Panc1 (cell line): ENCODE measurements around the gene F3. TPM values are rescaled to one million over a fixed set of nuclear protein-coding genes. Genes with fewer than 3 reads are reported as not detected.

ENCODE experiments used
- ATAC-seq: fragments of 200-7000 bp; cut with Tn5 transposase; 2 replicates; pipeline ENCODE4 v1.9.1; 2020; ENCODE audit warnings: mild to moderate bottlenecking, moderate library complexity
- BruUV-seq: library from RNA; stranded (reverse); fragments of 400-500 nt; replicated peaks from 2 replicates; lab custom pipeline; 2021; lab: Mats Ljungman, UMichigan
- CTCF ChIA-PET: fragments of 300-600 bp; sonication (Branson Sonifier 250); formaldehyde crosslinking; loops from one replicate; lab custom pipeline; 2022; ENCODE audit warnings: antibody characterized with exemption; lab: Charles Lee
- POLR2A ChIA-PET: fragments of 300-600 bp; sonication (Branson Sonifier 250); formaldehyde crosslinking; loops from one replicate; lab custom pipeline; 2022; ENCODE audit warnings: antibody characterized with exemption; lab: Charles Lee
- DNase-seq: peaks from one replicate; pipeline ENCODE4 v3.0.0-alpha.2; 2010; ENCODE audit warnings: low read depth, low spot score
- H3K27ac ChIP-seq: 2 replicates; pipeline ENCODE4 v1.5.1; 2011; ENCODE audit warnings: mild to moderate bottlenecking, low read length, inconsistent platforms
- H3K27me3 ChIP-seq: fragments of 200-500 bp; sonication (Bioruptor generic); 2 replicates; pipeline ENCODE4 v1.6.0; 2014; ENCODE audit warnings: low read length, inconsistent platforms; ENCODE audit not compliant: control insufficient read depth, insufficient read depth
- H3K36me3 ChIP-seq: fragments of 200-500 bp; sonication (Bioruptor generic); 2 replicates; pipeline ENCODE4 v1.5.1; 2014; ENCODE audit warnings: inconsistent platforms, mild to moderate bottlenecking, low read length, moderate library complexity; ENCODE audit not compliant: control insufficient read depth, insufficient read depth
- H3K4me1 ChIP-seq: 2 replicates; pipeline ENCODE4 v1.5.1; 2011; ENCODE audit warnings: inconsistent platforms, mild to moderate bottlenecking, low read length, moderate library complexity; ENCODE audit not compliant: control insufficient read depth, insufficient read depth
- H3K4me3 ChIP-seq, 2 experiments: 2 replicates each; pipeline ENCODE4 v1.5.1; 2011 to 2012; ENCODE audit warnings: low read depth in 2 of 2, low read length in 2 of 2, mild to moderate bottlenecking in 2 of 2, inconsistent platforms in 1 of 2, moderate library complexity in 1 of 2
- H3K9me3 ChIP-seq: fragments of 200-500 bp; sonication (Bioruptor generic); 2 replicates; pipeline ENCODE4 v1.5.1; 2014; ENCODE audit warnings: low read depth, mild to moderate bottlenecking, inconsistent platforms, low read length, moderate library complexity; ENCODE audit not compliant: control insufficient read depth, insufficient read depth
- CTCF ChIP-seq: fragments of 450-650 bp; IDR thresholded peaks from 2 replicates; pipeline ENCODE4 v1.5.1; 2017; ENCODE audit warnings: mild to moderate bottlenecking
- POLR2AphosphoS5 ChIP-seq: IDR thresholded peaks from 2 replicates; pipeline ENCODE4 v1.6.1; 2012; ENCODE audit warnings: mild to moderate bottlenecking, low read depth, low read length, moderate library complexity
- SIN3A ChIP-seq: IDR thresholded peaks from 2 replicates; pipeline ENCODE4 v1.6.1; 2012; ENCODE audit warnings: low read depth, mild to moderate bottlenecking, low read length, moderate library complexity, borderline replicate concordance; ENCODE audit not compliant: insufficient read depth
- TCF7L2 ChIP-seq: IDR thresholded peaks from 2 replicates; pipeline ENCODE4 v1.6.1; 2011; ENCODE audit warnings: mild to moderate bottlenecking, low read depth, low read length, inconsistent platforms
- in situ Hi-C: cut with HindIII; loops from 2 replicates; pipeline ENCODE4 v1.10.0; 2016; ENCODE audit warnings: low sequenced_read_pairs, low pct_unique_long_range_greater_than_20kb
- intact Hi-C: fragments of 100-400 bp; cut with micrococcal nuclease; formaldehyde crosslinking; loops from one replicate; pipeline ENCODE4 v1.10.0; 2022; ENCODE audit not compliant: unreplicated experiment
- total RNA-seq: library from RNA; stranded (reverse); gene quantifications from one replicate; pipeline ENCODE4 v1.2.1, GENCODE V29; 2021; ENCODE audit not compliant: unreplicated experiment
- TF ChIP-seq, protein P1 (sequence below), 2 experiments: IDR thresholded peaks; 2 replicates each; pipeline ENCODE4 v1.6.1; 2011 to 2012; ENCODE audit warnings: low read depth in 2 of 2, control low read depth in 1 of 2, low read length in 1 of 2, mild to moderate bottlenecking in 1 of 2, moderate library complexity in 1 of 2; ENCODE audit not compliant: insufficient read depth in 1 of 2

The F3 gene
- total RNA-seq, 1 experiment from 2014 or later: 2.6 TPM

DNA sequence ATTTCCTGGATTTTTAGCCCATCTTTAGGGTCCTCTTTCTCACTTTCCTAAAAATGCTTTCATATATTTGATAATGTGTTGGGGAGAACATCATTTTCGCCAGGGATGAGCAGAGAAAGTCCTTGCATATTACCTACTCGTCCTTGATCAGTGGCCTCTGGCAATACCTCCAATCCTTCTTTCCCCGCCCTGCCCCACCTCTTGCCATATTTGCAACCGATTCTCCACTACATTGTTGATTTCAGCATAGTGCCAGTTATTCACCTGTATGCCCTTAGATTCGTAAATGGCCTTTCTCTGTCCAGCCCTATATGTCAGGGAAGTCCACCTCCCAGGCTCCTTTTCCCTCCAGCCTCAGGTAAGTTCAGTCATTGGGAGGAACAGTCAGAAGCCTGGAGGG, 13.5 kb upstream of the F3 start:
- Histone ChIP-seq H3K27ac (no peak overlapping the region), H3K9me3 (no peaks in the 10 kb centered on the region), H3K4me1 (no peaks in the 10 kb centered on the region), H3K4me3 (no peak overlapping the region), H3K36me3 (no peaks in the 10 kb centered on the region), H3K27me3 (no peaks in the 10 kb centered on the region)
- ATAC-seq: no peak
- intact Hi-C loops: no loop called here
- DNase-seq: no peak
- BruUV-seq: no TSS peak
- in situ Hi-C loops: no loop called here
- TF ChIP-seq SIN3A (no peak), CTCF (no peak), TCF7L2 (no peak), POLR2AphosphoS5 (no peak)
- TF ChIP-seq, protein P1, sequence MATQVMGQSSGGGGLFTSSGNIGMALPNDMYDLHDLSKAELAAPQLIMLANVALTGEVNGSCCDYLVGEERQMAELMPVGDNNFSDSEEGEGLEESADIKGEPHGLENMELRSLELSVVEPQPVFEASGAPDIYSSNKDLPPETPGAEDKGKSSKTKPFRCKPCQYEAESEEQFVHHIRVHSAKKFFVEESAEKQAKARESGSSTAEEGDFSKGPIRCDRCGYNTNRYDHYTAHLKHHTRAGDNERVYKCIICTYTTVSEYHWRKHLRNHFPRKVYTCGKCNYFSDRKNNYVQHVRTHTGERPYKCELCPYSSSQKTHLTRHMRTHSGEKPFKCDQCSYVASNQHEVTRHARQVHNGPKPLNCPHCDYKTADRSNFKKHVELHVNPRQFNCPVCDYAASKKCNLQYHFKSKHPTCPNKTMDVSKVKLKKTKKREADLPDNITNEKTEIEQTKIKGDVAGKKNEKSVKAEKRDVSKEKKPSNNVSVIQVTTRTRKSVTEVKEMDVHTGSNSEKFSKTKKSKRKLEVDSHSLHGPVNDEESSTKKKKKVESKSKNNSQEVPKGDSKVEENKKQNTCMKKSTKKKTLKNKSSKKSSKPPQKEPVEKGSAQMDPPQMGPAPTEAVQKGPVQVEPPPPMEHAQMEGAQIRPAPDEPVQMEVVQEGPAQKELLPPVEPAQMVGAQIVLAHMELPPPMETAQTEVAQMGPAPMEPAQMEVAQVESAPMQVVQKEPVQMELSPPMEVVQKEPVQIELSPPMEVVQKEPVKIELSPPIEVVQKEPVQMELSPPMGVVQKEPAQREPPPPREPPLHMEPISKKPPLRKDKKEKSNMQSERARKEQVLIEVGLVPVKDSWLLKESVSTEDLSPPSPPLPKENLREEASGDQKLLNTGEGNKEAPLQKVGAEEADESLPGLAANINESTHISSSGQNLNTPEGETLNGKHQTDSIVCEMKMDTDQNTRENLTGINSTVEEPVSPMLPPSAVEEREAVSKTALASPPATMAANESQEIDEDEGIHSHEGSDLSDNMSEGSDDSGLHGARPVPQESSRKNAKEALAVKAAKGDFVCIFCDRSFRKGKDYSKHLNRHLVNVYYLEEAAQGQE (IDR thresholded peaks at IDR 0.05; ENCODE audit: insufficient read depth in 1 of 2, low read depth in 2 of 2, low read length in 1 of 2): no peak
- CTCF ChIA-PET: no interaction called here
- POLR2A ChIA-PET: no interaction called here

DNA sequence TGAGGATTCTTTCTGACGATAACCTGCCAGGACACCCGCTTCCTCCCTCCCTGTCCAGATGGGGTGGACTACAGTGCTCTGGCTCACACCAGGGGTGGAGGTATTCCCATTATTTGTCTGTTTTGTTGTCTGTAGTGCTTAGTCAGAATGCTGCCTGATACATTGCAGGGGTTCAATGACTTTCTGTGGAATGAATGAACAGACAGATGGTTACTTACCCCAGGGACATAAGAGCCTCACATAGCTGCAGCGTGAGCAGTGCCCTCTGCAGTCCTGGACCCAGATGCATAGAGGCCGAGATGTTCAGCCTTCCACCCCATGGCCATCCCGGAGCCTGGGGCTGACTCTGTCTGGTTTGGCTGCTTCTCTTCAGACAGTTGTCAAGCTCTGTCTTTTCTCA, 13.0 kb upstream of the F3 start:
- in situ Hi-C loops: no loop called here
- no peak for ATAC-seq
- TF ChIP-seq, protein P1 (IDR thresholded peaks at IDR 0.05; ENCODE audit: insufficient read depth in 1 of 2, low read depth in 2 of 2, low read length in 1 of 2): no peak
- TF ChIP-seq POLR2AphosphoS5 (no peak), CTCF (no peak), SIN3A (no peak), TCF7L2 (no peak)
- Histone ChIP-seq H3K36me3 (no peaks in the 10 kb centered on the region), H3K9me3 (no peaks in the 10 kb centered on the region), H3K4me1 (no peaks in the 10 kb centered on the region), H3K27ac (no peak overlapping the region), H3K4me3 (no peak overlapping the region), H3K27me3 (no peaks in the 10 kb centered on the region)
- DNase-seq: no peak
- CTCF ChIA-PET: no interaction called here
- intact Hi-C loops: no loop called here
- no TSS peak for BruUV-seq
- POLR2A ChIA-PET: no interaction called here
